GM12872 (cell line): Measurements from ENCODE around the gene LTC4S.

Source experiments
- TF ChIP-seq, protein P1 (sequence below): IDR thresholded peaks from 3 replicates; pipeline ENCODE4 v1.5.1; 2011; ENCODE audit warnings: low read depth, mild to moderate bottlenecking, low read length, moderate library complexity; ENCODE audit not compliant: insufficient read depth

Gene LTC4S

DNA sequence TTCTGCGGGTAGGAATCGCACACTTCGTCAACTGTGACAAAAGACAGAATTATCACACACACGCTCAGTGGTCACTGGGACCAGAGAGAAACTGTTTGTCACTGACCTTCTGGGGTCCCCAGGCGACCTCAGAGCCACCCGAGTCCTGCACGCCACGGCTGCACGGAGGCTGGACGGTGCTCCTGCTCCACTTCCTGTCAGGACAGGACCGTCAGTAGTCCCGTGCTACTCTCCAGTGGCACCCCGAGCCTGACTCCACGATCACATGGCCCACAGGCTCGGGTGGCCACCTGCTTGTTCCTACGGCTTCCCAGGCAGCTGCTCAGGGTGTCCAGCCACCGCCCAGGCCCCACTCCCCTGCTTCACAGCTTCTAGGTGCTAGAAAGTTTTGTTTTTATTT is 47.0 kb downstream of the LTC4S start:
- TF ChIP-seq, protein P1, sequence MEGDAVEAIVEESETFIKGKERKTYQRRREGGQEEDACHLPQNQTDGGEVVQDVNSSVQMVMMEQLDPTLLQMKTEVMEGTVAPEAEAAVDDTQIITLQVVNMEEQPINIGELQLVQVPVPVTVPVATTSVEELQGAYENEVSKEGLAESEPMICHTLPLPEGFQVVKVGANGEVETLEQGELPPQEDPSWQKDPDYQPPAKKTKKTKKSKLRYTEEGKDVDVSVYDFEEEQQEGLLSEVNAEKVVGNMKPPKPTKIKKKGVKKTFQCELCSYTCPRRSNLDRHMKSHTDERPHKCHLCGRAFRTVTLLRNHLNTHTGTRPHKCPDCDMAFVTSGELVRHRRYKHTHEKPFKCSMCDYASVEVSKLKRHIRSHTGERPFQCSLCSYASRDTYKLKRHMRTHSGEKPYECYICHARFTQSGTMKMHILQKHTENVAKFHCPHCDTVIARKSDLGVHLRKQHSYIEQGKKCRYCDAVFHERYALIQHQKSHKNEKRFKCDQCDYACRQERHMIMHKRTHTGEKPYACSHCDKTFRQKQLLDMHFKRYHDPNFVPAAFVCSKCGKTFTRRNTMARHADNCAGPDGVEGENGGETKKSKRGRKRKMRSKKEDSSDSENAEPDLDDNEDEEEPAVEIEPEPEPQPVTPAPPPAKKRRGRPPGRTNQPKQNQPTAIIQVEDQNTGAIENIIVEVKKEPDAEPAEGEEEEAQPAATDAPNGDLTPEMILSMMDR: no peak

DNA sequence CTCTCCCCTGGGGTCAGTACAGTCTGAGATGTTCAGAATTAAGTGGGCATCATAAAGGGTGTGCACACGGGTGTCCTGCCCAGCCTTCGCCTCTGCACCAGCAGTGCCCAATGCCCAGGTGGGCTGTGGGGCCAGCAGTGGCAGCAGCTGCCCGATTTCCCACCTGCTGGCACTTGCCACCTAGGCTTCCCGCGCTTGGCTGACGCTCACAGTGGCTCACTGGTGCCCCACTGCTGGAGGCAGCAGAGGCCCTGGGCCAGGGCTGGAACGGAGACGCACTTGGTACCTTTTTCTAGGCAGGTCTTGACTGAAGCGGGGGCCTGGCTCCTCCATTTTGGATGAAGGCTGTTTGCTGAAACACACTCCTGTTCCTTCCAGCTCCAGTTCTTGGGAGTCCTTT is 47.8 kb downstream of the LTC4S start:
- TF ChIP-seq, protein P1: no peak
